ENCODE measurements around the gene PSAP. TPM values are rescaled to one million over a fixed set of nuclear protein-coding genes. Genes with fewer than 3 reads are reported as not detected.
"Not testable (repeated sequence)": the region's sequence is repeated elsewhere in the genome, so short reads cannot be mapped to it uniquely, and the experiment has no call there.

The PSAP gene
- total RNA-seq, 1 donor from 2014 or later = 1,124 TPM

GRCh38 chr10:71882813-71883659 is 32.0 kb upstream of the PSAP start:
- Histone ChIP-seq H3K4me3 (ENCODE audit: low read depth, low read length) (no peak overlapping the region), H3K36me3 (ENCODE audit: control insufficient read depth, insufficient read depth, low read length) (no peaks in the 10 kb centered on the region), H3K27me3 (ENCODE audit: control insufficient read depth, insufficient read depth, low read length) (no peaks in the 10 kb centered on the region)
- FAIRE-seq (no peak), DNase-seq (ENCODE audit: low read depth) (no peak)
- TF ChIP-seq, protein P1, sequence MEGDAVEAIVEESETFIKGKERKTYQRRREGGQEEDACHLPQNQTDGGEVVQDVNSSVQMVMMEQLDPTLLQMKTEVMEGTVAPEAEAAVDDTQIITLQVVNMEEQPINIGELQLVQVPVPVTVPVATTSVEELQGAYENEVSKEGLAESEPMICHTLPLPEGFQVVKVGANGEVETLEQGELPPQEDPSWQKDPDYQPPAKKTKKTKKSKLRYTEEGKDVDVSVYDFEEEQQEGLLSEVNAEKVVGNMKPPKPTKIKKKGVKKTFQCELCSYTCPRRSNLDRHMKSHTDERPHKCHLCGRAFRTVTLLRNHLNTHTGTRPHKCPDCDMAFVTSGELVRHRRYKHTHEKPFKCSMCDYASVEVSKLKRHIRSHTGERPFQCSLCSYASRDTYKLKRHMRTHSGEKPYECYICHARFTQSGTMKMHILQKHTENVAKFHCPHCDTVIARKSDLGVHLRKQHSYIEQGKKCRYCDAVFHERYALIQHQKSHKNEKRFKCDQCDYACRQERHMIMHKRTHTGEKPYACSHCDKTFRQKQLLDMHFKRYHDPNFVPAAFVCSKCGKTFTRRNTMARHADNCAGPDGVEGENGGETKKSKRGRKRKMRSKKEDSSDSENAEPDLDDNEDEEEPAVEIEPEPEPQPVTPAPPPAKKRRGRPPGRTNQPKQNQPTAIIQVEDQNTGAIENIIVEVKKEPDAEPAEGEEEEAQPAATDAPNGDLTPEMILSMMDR (IDR thresholded peaks at IDR 0.05; ENCODE audit: insufficient read depth, low read length, severe bottlenecking) = no peak

DNA sequence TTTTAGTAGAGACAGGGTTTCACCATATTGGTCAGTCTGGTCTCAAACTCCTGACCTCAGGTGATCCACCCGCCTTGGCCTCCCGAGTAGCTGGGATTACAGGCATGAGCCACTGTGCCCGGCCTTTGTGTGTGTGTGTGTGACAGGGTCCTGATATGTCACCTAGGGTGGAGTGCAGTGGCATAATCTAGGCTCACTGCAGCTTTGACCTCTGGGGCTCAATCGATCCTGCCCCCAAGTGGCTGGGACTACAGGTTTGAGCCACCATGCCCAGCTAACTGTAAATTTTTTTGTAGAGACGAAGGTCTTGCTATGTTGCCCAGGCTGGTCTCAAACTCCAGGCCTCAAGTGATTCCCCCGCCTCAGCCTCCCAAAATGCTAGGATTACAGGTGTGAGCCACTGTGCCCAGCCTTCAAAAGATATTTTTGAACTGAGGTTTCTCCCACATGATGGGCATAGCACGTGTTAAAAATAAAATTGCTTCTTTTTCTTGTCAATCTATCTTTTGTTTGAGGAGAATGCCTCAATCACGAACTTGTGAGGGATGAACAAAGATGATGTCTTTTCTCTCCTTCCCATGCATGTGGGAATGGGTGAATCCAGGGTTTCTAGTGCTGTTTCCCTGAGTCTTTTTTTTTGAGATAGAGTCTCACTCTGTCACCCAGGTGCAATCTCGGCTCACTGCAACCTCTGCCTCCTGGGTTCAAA is 30.8 kb upstream of the PSAP start:
- Histone ChIP-seq H3K27me3 (ENCODE audit: control insufficient read depth, insufficient read depth, low read length) (no peaks in the 10 kb centered on the region), H3K36me3 (ENCODE audit: control insufficient read depth, insufficient read depth, low read length) (no peaks in the 10 kb centered on the region), H3K4me3 (ENCODE audit: low read depth, low read length) (no peak overlapping the region)
- DNase-seq (ENCODE audit: low read depth) = no peak
- TF ChIP-seq, protein P1 (IDR thresholded peaks at IDR 0.05; ENCODE audit: insufficient read depth, low read length, severe bottlenecking) = no peak
- FAIRE-seq = no peak

- H3K27me3 ChIP-seq (ENCODE audit: control insufficient read depth, insufficient read depth, low read length); H3K4me3 ChIP-seq (ENCODE audit: low read depth, low read length); H3K36me3 ChIP-seq (ENCODE audit: control insufficient read depth, insufficient read depth, low read length); DNase-seq (ENCODE audit: low read depth); FAIRE-seq: not testable (repeated sequence)
Measured at GRCh38 chr10:71881307-71881624, 30.2 kb upstream of the PSAP start.

DNA sequence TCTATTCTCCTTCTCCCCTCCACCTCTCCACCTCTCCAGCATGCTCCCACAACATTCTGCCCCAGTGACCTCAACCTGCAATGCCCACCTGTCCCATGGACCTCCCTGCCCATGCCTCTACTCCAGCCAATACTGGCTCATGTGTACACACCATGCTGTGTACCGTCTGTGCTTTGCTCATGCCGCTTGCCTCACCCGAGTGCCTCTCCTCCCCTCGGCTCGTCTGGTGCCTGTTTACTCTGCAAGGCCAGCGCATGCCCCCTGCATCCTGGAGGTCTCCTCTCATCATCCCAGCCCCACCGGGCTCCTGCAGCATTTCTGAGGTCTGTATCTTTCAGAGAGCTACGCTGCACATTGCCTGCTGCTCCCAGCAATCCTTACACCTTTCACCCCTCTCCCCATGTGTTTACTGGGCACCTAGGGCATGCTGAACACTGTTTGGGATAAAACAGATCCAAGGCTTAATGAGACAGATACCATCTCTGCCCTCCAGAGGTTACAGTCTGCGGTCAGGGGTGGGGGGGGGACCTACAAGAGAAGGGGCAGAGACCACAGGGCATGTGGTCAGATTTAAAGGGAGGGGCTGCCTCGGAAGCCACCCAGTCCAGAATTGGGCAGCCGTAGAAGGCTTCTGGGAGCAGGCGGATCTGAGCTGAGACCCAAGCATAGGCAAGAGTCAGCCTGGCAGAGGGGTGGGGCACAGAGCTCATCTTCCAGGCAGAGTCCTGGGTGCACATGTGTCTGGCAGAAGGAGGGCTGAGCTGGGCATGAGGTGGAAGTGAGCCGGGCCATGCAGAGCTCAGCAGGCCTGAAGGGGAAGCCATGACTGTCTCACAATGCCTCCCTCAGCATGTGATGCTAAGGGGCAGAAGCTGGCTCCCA is 29.6 kb upstream of the PSAP start:
- Histone ChIP-seq H3K27me3 (ENCODE audit: control insufficient read depth, insufficient read depth, low read length) (no peaks in the 10 kb centered on the region), H3K4me3 (ENCODE audit: low read depth, low read length) (no peak overlapping the region), H3K36me3 (ENCODE audit: control insufficient read depth, insufficient read depth, low read length) (no peaks in the 10 kb centered on the region)
- TF ChIP-seq, protein P1 (IDR thresholded peaks at IDR 0.05; ENCODE audit: insufficient read depth, low read length, severe bottlenecking) = no peak
- FAIRE-seq (no peak), DNase-seq (ENCODE audit: low read depth) (no peak)

GRCh38 chr10:71878327-71879034 is 27.4 kb upstream of the PSAP start:
- TF ChIP-seq, protein P1 (IDR thresholded peaks at IDR 0.05; ENCODE audit: insufficient read depth, low read length, severe bottlenecking) = no peak
- H3K36me3 ChIP-seq (ENCODE audit: control insufficient read depth, insufficient read depth, low read length) = no peaks in the 10 kb centered on the region
- H3K27me3 ChIP-seq (ENCODE audit: control insufficient read depth, insufficient read depth, low read length) = no peaks in the 10 kb centered on the region
- no peak overlapping the region for H3K4me3 ChIP-seq (ENCODE audit: low read depth, low read length)
- DNase-seq (ENCODE audit: low read depth) (no peak), FAIRE-seq (no peak)
